ENCODE data around the gene ARHGEF7.

DNA sequence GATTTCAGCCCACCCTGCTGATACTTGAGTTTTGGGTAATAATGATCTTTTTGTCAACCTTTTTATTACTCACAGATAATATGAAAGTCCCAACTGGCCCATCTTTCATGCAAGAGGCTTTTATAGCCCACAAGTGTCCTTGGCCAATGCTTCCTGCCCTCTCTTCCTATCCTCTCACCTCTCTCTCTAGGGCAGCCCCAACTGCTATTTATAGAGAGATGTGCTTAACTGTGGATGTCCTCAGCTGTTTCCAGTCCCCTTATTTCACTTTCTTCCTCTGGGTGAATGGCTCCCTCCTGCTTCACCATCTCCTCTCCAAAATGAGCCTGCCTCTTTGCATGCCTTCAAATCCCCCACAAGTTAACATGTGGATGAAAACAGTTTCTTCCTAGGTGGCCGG, 27.4 kb downstream of the ARHGEF7 start:
- TF ChIP-seq CTCF (conservative IDR thresholded peaks at IDR 0.05; ENCODE audit: low read depth in 2 of 2) (no peak), EZH2phosphoT487 (IDR thresholded peaks at IDR 0.05; ENCODE audit: unreplicated experiment) (no peak), POLR2AphosphoS5 (IDR thresholded peaks at IDR 0.05; ENCODE audit: low read depth) (no peak), EZH2 (IDR thresholded peaks at IDR 0.05; ENCODE audit: low read depth, unreplicated experiment) (no peak), JUNB (IDR thresholded peaks at IDR 0.05; ENCODE audit: unreplicated experiment) (no peak)
- TF ChIP-seq, protein P1, sequence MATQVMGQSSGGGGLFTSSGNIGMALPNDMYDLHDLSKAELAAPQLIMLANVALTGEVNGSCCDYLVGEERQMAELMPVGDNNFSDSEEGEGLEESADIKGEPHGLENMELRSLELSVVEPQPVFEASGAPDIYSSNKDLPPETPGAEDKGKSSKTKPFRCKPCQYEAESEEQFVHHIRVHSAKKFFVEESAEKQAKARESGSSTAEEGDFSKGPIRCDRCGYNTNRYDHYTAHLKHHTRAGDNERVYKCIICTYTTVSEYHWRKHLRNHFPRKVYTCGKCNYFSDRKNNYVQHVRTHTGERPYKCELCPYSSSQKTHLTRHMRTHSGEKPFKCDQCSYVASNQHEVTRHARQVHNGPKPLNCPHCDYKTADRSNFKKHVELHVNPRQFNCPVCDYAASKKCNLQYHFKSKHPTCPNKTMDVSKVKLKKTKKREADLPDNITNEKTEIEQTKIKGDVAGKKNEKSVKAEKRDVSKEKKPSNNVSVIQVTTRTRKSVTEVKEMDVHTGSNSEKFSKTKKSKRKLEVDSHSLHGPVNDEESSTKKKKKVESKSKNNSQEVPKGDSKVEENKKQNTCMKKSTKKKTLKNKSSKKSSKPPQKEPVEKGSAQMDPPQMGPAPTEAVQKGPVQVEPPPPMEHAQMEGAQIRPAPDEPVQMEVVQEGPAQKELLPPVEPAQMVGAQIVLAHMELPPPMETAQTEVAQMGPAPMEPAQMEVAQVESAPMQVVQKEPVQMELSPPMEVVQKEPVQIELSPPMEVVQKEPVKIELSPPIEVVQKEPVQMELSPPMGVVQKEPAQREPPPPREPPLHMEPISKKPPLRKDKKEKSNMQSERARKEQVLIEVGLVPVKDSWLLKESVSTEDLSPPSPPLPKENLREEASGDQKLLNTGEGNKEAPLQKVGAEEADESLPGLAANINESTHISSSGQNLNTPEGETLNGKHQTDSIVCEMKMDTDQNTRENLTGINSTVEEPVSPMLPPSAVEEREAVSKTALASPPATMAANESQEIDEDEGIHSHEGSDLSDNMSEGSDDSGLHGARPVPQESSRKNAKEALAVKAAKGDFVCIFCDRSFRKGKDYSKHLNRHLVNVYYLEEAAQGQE (IDR thresholded peaks at IDR 0.05; ENCODE audit: unreplicated experiment), result no peak

Data from GM23338 (cell line).